ENCODE measurements around the gene EPHB2. TPM values are rescaled to one million over a fixed set of nuclear protein-coding genes. Genes with fewer than 3 reads are reported as not detected.

Gene EPHB2
- total and polyA plus RNA-seq, 2 of the 8 experiments (the other 6 are each of a cell fraction or from before 2014, with no cell fraction given): 15.8 to 17.2 TPM

- TF ChIP-seq TCF12 (IDR thresholded peaks at IDR 0.05; ENCODE audit: low read depth, low read length): no peak
- TF ChIP-seq TEAD4 (IDR thresholded peaks at IDR 0.05; ENCODE audit: low read depth, low read length): no peak
- no peak for TF ChIP-seq TBP (IDR thresholded peaks at IDR 0.05; ENCODE audit: low read depth, low read length)
- no peak for TF ChIP-seq PHF8 (conservative IDR thresholded peaks at IDR 0.05; ENCODE audit: low read depth, low read length)
These were observed 115.0 kb downstream of the EPHB2 start (continued) for GRCh38 chr1:22825486-22826189.
